PFSK-1 (cell line): ENCODE results near the gene RETREG1.

ENCODE experiments used
- FOXP2 ChIP-seq: optimal IDR thresholded peaks from 2 replicates; pipeline ENCODE3; 2011; ENCODE audit warnings: borderline replicate concordance, control low read depth, inconsistent platforms; ENCODE audit not compliant: insufficient read depth; ENCODE audit errors: extremely low read length, extremely low read depth
- POLR2AphosphoS5 ChIP-seq: IDR thresholded peaks from 2 replicates; pipeline ENCODE4 v1.6.1; 2012; ENCODE audit warnings: low read depth, mild to moderate bottlenecking, control low read depth, low read length, moderate library complexity
- REST ChIP-seq, 2 experiments: IDR thresholded peaks; 2 replicates each; pipeline versions ENCODE4 v1.6.1 to v1.8.0; 2011 to 2012; ENCODE audit warnings: low read depth in 2 of 2, low read length in 2 of 2, control low read depth in 1 of 2, inconsistent platforms in 1 of 2, mild to moderate bottlenecking in 1 of 2, moderate library complexity in 1 of 2; ENCODE audit not compliant: insufficient read depth in 1 of 2
- SIN3A ChIP-seq: IDR thresholded peaks from 2 replicates; pipeline ENCODE4 v1.6.1; 2012; ENCODE audit warnings: mild to moderate bottlenecking, low read length, moderate library complexity, borderline replicate concordance; ENCODE audit not compliant: insufficient read depth
- TAF1 ChIP-seq: IDR thresholded peaks from 2 replicates; pipeline ENCODE4 v1.6.1; 2012; ENCODE audit warnings: low read length, control low read depth, borderline replicate concordance; ENCODE audit not compliant: insufficient read depth

The RETREG1 gene

GRCh38 chr5:16656561-16657191 lies 39.9 kb upstream of the RETREG1 start:
- no peak for TF ChIP-seq SIN3A
- no peak for TF ChIP-seq FOXP2
- no peak for TF ChIP-seq POLR2AphosphoS5
- no peak for TF ChIP-seq REST (IDR thresholded peaks at IDR 0.05; ENCODE audit: insufficient read depth in 1 of 2, low read depth in 2 of 2, low read length in 2 of 2)
- TF ChIP-seq TAF1: no peak

DNA sequence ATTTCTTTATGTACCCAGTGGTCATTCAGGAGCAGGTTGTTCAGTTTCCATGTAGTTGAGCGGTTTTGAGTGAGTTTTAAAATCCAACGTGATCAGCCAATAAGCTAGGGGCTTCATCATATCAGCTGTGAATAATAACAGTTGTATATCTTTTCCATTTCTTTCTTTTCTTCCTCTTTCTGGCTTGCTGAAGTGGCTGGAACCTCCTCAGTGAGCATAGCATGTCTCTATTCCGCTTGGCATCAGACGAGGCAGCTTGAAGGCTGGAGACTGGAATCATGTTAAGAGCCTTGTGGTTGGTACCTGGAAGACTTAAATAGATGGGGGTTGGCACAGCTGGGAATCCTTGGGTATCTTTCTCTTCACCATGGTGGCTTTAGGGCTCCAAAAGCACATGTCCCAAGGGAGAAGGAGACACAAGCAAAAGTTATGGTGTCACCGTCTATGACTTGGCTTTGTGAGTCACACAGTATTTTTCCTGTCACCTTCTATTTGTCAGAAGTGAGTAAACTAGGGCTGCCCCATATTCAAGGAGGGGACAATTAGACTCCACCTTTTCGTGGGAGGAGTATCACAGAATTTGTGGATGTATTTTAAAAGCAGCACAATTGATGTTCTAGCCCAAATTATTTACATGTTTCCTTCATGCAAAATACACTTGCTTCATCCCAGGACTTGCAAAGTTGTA lies 38.0 kb upstream of the RETREG1 start:
- TF ChIP-seq SIN3A: no peak
- TF ChIP-seq TAF1: no peak
- TF ChIP-seq REST (IDR thresholded peaks at IDR 0.05; ENCODE audit: insufficient read depth in 1 of 2, low read depth in 2 of 2, low read length in 2 of 2): no peak
- no peak for TF ChIP-seq FOXP2
- TF ChIP-seq POLR2AphosphoS5: no peak

DNA sequence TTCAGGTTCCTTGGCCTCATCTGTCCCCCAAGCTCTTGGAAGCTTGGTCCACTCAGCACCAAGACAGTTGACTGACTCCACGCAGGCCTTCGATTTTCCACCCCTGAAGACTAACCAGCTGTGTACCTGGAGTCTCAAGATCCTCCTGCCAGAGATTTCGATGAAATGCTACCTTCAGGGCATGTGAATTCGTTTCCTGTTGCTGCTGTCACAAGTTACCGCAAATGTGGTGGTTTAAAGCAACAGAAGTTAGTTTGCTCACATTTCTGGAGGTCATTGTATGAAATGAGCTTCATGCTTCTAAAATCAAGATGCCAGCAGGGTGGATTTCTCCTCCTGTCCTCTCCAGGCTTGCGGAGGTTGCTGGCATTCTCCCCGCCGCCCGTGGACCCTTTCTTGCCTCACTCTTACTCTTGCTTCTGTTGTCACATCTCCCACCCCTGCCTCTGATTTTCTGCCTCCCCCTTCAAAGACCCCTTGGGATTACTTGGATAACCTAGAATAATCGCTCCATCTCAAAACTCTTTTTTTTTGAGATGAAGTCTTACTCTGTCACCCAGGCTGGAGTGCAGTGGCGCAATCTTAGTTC lies 27.6 kb upstream of the RETREG1 start:
- TF ChIP-seq TAF1: no peak
- TF ChIP-seq FOXP2: no peak
- no peak for TF ChIP-seq REST (IDR thresholded peaks at IDR 0.05; ENCODE audit: insufficient read depth in 1 of 2, low read depth in 2 of 2, low read length in 2 of 2)
- TF ChIP-seq SIN3A: no peak
- TF ChIP-seq POLR2AphosphoS5: no peak

GRCh38 chr5:16642867-16643266 lies 26.1 kb upstream of the RETREG1 start:
- no peak for TF ChIP-seq TAF1

GRCh38 chr5:16639206-16639605 lies 22.4 kb upstream of the RETREG1 start:
- TF ChIP-seq SIN3A (no peak), FOXP2 (no peak), POLR2AphosphoS5 (no peak), TAF1 (no peak), REST (IDR thresholded peaks at IDR 0.05; ENCODE audit: insufficient read depth in 1 of 2, low read depth in 2 of 2, low read length in 2 of 2) (no peak)
